K562 (cell line): ENCODE results near the gene ZNF35. TPM values are rescaled to one million over a fixed set of nuclear protein-coding genes. Genes with fewer than 3 reads are reported as not detected.

ENCODE experiments used
- CBX2 ChIP-seq: fragments of 200-600 bp; sonication (generic); IDR thresholded peaks from one replicate; pipeline ENCODE4 v1.6.1; 2012; ENCODE audit warnings: mild to moderate bottlenecking, low read length, inconsistent platforms; ENCODE audit not compliant: insufficient read depth, poor library complexity, severe bottlenecking
- HCFC1 ChIP-seq: IDR thresholded peaks from 2 replicates; pipeline ENCODE4 v1.6.1; 2012; ENCODE audit warnings: low read depth, low read length, improper control_type of control experiment
- ID3 ChIP-seq, 2 experiments: fragments of 250-450 bp in 1 of 2; fragments of 450-650 bp in 1 of 2; sonication (Bioruptor Pico) in 1 of 2; IDR thresholded peaks; 2 replicates each; pipeline versions ENCODE4 v1.6.1 to v1.8.0; 2016 to 2021; ENCODE audit warnings: mild to moderate bottlenecking in 2 of 2, moderate library complexity in 2 of 2, missing compliant biosample characterization in 1 of 2, missing genetic modification characterization in 1 of 2
- MED1 ChIP-seq: sonication (generic); formaldehyde crosslinking; IDR thresholded peaks from 2 replicates; pipeline ENCODE4 v1.8.1; 2023; ENCODE audit warnings: missing genetic modification reagents, borderline replicate concordance
- NFATC3 ChIP-seq: fragments of 450-650 bp; IDR thresholded peaks from 2 replicates; pipeline ENCODE4 v1.6.1; 2017; ENCODE audit warnings: mild to moderate bottlenecking
- RBM34 ChIP-seq: fragments of 200-400 bp; formaldehyde crosslinking; IDR thresholded peaks from 2 replicates; pipeline ENCODE4 v1.6.1; 2018; ENCODE audit warnings: low read length, borderline replicate concordance; ENCODE audit not compliant: insufficient read depth
- RERE ChIP-seq: sonication (generic); formaldehyde crosslinking; IDR thresholded peaks from 2 replicates; pipeline ENCODE4 v1.8.0; 2023; ENCODE audit warnings: missing genetic modification reagents, mild to moderate bottlenecking, borderline replicate concordance
- TBL1XR1 ChIP-seq, 2 experiments: IDR thresholded peaks; 2 replicates each; pipeline ENCODE4 v1.6.1; 2012; ENCODE audit warnings: improper control_type of control experiment in 2 of 2, low read length in 2 of 2, mild to moderate bottlenecking in 1 of 2
- TBP ChIP-seq: optimal IDR thresholded peaks from 2 replicates; pipeline ENCODE3; 2011; ENCODE audit warnings: low read depth, low read length, improper control_type of control experiment
- ZBTB9 ChIP-seq: fragments of 450-650 bp; formaldehyde crosslinking; IDR thresholded peaks from 2 replicates; pipeline ENCODE4 v1.4.0; 2020; ENCODE audit warnings: mild to moderate bottlenecking, moderate library complexity
- ZNF146 ChIP-seq: IDR thresholded peaks from one replicate; pipeline ENCODE4 v1.6.1; 2018; ENCODE audit warnings: missing compliant biosample characterization; ENCODE audit not compliant: unreplicated experiment
- ZNF354B ChIP-seq: fragments of 250-450 bp; sonication (Bioruptor Pico); IDR thresholded peaks from 2 replicates; pipeline ENCODE4 v1.4.0; 2020
- ZNF507 ChIP-seq: conservative IDR thresholded peaks from 2 replicates; pipeline ENCODE4 v1.6.1; 2017; ENCODE audit warnings: missing genetic modification characterization, missing compliant biosample characterization
- polyA plus RNA-seq, 8 experiments: library from polyadenylated mRNA; depleted of rRNA in 4 of 8; stranded (reverse) in 5 of 8; unstranded in 3 of 8; fragments of >200 nt; fragmentation: Nextera tagmentation in 2 of 8; fragmentation: Illumina TruSeq in 1 of 8; extraction: Ambion mirVana in 2 of 8; extraction: Trizol in 1 of 8; gene quantifications; 2 replicates each; pipeline versions ENCODE4 v1.2.1 to v1.2.3, GENCODE V29; 2011 to 2014; ENCODE audit warnings: inconsistent platforms in 1 of 8, missing spikeins in 1 of 8
- total RNA-seq, 7 experiments: library from RNA; depleted of rRNA in 6 of 7; stranded (reverse); fragments of >200 nt in 6 of 7; fragmentation: Illumina TruSeq in 2 of 7; extraction: Trizol in 2 of 7; gene quantifications; 2 replicates each; pipeline versions ENCODE4 v1.2.1 to v1.2.3, GENCODE V29; 2011 to 2021; ENCODE audit warnings: low replicate concordance in 1 of 7

The ZNF35 gene
- total and polyA plus RNA-seq, 9 of the 15 experiments (the other 6 are each of a cell fraction or from before 2014, with no cell fraction given): 8.0 to 18.2 (median 14.8) TPM

- TF ChIP-seq ID3 (CRISPR knock-in tag; IDR thresholded peaks at IDR 0.05): no peak
- no peak for TF ChIP-seq ID3 (tag; IDR thresholded peaks at IDR 0.05)
- no peak for TF ChIP-seq CBX2
- peak in 1 of 2 experiments; percentile 9; a peak in 1 of 4 replicates for TF ChIP-seq TBL1XR1 (IDR thresholded peaks at IDR 0.05; ENCODE audit: low read length in 2 of 2)
- no peak for TF ChIP-seq ZNF146
- TF ChIP-seq MED1: no peak
- TF ChIP-seq NFATC3: no peak
- TF ChIP-seq HCFC1: peak; percentile 83
- no peak for TF ChIP-seq ZNF507
- TF ChIP-seq RERE (CRISPR knock-in tag): no peak
- no peak for TF ChIP-seq RBM34
- TF ChIP-seq TBP: peak; percentile 82
- TF ChIP-seq ZBTB9 (CRISPR knock-in tag): no peak
- TF ChIP-seq ZNF354B: no peak
- TF ChIP-seq, all 486 proteins: peak for 144
Measured at GRCh38 chr3:44624749-44625480, 23.6 kb upstream of the ZNF35 start, which contains the start of gene ZNF197 (continued).
